WI38 (cell line): ENCODE results near the gene SHC2.
"Not testable (repeated sequence)": the region's sequence is repeated elsewhere in the genome, so short reads cannot be mapped to it uniquely, and the experiment has no call there.

Source experiments
- H3K4me3 ChIP-seq: 2 replicates; pipeline ENCODE4 v1.5.1; 2011; ENCODE audit warnings: low read depth, mild to moderate bottlenecking, control low read depth, low read length
- CTCF ChIP-seq: IDR thresholded peaks from 2 replicates; pipeline ENCODE4 v1.5.1; 2012; ENCODE audit warnings: low read depth, mild to moderate bottlenecking, control low read depth, low read length

The SHC2 gene

DNA sequence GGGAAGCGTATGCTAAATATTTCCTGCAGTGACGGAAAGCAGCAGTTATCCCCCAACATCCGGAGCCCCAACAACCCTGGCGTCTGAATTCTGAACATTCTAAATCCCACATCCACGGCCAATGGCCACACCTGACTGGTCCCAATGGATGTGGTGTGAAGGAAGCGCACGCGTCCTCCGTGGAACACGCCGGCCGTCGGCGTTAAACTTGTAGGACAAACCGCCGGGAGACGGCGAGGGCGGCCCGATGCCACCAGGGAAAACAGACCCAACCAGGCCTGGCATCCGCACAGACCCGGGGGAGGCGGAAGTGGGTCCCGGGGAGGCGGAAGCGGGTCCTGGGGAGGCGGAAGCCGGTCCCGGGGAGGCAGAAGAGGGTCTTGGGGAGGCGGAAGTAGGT is 3.2 kb downstream of the SHC2 start:
- H3K4me3 ChIP-seq: no peak overlapping the region
- no peak for TF ChIP-seq CTCF

GRCh38 chr19:456547-457110 is 4.2 kb downstream of the SHC2 start:
- no peak for TF ChIP-seq CTCF
- no peak overlapping the region for H3K4me3 ChIP-seq

- no peak for TF ChIP-seq CTCF
- no peak overlapping the region for H3K4me3 ChIP-seq
Measured at GRCh38 chr19:455851-456546, 4.8 kb downstream of the SHC2 start.

- TF ChIP-seq CTCF: no peak
- H3K4me3 ChIP-seq: no peak overlapping the region
Measured at GRCh38 chr19:455031-455705, 5.7 kb downstream of the SHC2 start.

DNA sequence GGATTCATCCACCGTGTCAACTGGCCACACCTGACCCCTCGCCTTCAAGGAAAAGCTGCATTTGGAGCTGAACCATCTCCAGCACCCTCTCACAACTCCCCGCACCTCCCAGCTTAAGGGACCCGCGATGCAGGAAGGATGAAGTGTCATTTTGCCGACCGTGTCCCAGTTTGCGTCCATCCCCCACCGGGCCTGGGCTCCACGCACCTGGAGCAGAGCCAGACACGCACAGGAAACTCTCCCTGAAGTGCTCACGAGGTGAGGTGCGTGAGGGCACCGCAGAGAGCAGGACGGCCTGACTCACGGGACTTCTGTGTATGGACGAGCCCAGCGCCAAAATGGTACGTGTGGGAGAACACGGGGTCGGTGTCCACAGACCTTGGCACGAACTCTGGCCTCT is 7.2 kb downstream of the SHC2 start:
- no peak for TF ChIP-seq CTCF

GRCh38 chr19:452829-453228 is 8.0 kb downstream of the SHC2 start:
- TF ChIP-seq CTCF: no peak
- H3K4me3 ChIP-seq: no peak overlapping the region

More for the DNA sequence above, 7.2 kb downstream of the SHC2 start:
- H3K4me3 ChIP-seq: no peak overlapping the region

GRCh38 chr19:450912-451481 is 9.8 kb downstream of the SHC2 start:
- not testable (repeated sequence) for H3K4me3 ChIP-seq
